NCI-H146 treated with DMSO at 0.1 percent for 48 hours (cell line): Measurements from ENCODE around the gene DCAF10.
"Not testable (repeated sequence)": the region's sequence is repeated elsewhere in the genome, so short reads cannot be mapped to it uniquely, and the experiment has no call there.

Source experiments
- DNase-seq: peaks from one replicate; lab custom pipeline; 2025; ENCODE audit not compliant: unreplicated experiment; lab: John Stamatoyannopoulos, UW

Gene DCAF10

DNA sequence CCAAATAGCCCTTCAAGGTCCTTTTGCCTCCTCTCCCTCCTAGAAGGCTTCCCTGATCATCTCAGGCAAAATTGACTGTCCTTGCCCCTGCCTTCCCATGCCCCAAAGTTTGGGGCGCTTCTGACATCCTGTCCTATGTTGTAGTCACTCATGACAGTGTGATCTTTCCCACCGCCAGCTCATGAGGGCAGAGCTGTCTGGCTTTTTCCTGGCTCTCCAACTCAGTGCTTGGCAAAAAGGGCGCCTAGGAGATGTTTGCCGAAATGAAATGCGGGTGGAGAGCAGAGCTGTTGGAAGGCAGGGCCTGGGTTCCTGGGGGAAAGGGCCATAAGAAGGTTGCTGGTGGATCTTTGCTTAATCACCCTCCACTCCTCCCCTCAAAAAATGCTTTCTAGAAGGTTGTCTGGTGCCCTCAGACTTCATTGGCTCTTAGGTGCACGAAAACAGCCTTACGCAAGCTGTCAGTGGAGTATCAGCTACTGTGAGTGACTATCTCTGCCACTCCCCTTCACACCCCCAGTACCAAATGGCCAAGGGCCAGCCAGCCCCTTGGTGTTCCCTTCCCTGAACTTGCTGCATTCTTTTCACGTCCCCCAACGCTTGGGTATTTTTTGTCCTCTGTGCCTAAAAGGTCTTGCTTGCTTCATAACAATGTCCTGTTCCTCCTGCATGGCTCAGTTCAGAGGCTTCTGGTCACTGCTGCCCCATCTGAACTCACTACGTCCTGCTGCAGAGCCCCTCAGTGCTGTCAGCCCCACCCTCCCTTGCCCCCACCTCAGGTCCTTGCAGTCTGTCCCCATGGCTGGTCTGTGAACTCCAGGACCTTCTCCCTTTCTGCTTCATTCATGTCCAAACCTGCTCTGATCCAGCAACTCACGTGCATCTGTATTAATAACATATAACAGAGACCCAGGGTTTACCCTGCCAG lies 106.0 kb downstream of the DCAF10 start:
- no peak for DNase-seq

DNA sequence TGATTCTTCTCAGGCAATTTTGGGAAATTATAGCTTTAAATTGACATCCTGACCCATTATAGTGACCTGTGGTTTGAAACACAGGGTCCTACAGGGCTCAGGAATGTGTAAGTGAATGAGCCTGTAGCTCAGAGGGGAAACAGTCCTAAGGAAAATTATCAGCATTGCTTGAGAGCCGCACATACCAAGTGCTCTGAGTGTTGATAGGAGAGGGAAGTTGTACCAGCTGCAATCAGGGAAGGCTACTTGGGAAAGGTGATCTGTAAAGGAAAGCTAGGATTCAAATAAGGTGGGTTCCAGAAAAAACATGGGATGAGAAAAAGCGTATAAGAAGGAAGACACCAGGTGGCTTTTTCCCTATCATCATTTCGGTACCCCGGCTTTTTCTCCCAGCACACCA lies 107.7 kb downstream of the DCAF10 start:
- DNase-seq: no peak

DNA sequence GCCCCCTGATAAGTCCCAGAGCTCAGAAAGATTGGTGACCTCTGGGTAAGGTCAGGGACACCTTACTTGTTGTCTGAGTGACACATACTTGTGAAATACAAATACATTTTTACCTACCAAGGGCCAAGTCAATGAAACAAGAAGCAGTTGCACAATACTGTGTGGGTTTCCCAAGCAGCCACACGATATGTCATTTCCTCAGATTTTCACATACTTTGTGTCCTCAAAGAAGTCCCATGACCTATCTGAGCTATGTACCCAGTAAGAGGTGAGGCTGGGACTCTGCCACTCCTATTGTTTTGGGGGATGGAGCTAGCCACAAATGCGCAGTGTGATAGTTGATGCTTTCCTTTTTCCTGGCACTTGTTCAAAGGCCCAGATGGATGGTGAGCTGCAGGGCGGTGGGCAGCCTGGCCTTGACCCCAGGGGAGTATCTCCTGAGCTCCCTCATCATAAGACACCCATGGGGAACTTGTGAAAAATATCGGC lies 108.1 kb downstream of the DCAF10 start:
- DNase-seq: no peak

DNA sequence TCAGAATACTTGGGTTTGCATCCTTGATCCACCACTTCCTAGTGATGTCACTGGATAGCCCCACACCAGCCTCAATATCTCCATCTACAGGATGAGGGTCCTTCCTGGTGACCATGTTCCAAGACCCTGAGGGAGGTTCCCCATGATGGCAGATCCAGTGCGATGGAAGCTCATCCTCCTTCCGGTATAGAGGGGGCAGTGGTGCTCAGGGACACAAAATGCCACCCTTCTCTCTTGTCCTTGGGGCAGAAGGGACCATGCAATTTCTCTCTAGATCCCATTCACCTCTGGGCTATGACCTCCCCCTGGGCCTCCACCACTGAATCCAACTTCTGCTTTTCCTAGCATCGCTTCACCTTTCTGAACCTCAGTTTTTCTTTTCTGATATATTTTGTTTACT lies 108.7 kb downstream of the DCAF10 start:
- DNase-seq: no peak

DNA sequence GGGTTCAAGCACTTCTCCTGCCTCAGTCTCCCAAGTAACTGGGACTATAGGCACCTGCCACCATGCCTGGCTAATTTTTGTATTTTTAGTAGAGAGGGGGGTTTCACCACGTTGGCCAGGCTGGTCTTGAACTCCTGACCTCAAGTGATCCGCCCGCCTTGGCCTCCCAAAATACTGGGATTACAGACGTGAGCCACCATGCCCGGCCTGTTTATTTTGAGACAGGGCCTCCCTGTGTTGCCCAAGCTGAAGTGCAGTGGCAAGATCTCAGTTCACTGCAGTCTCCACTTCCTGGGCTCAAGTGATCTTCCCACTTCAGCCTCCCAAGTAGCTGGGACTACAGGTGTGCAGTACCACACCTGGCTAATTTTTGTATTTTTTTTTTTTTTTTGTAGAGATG lies 109.2 kb downstream of the DCAF10 start:
- DNase-seq: not testable (repeated sequence)

DNA sequence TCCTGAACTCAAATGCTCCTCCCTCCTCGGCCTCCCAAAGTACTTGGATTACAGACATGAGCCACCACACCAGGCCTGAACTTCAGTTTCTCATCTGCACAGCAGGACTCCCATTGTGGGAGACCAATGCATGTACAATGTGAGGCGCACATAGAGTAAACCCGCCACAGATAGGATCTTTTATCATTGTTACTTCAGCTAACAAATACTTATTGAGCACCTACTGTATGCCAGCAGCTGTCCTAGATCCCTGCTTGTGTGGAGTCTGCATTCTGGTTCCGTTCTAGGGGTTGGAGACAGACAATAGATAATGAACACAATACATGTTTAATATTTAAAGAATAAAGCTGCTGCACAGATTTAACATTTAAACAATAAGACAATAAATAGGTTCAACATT lies 109.7 kb downstream of the DCAF10 start:
- no peak for DNase-seq

DNA sequence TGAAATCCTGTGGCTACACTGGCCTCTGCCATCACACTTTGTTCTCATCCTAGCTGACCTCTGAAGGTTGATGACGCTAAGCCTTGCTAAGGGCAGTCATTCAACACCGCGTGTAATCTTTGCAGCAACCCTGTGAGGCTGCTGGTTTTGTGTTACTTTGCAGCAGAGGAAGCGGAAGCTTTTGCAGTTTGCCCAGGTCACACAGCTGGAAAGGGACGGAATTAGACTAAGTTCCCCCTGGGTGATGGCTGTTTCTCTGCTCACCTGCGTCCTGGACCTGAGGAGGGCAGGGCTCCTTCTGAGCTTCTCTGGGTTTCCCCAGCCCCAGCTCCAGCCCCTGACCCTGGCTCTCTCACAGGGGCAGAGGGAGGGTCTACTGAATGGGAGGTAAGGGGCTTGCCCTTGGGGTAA lies 110.7 kb downstream of the DCAF10 start:
- DNase-seq: no peak

DNA sequence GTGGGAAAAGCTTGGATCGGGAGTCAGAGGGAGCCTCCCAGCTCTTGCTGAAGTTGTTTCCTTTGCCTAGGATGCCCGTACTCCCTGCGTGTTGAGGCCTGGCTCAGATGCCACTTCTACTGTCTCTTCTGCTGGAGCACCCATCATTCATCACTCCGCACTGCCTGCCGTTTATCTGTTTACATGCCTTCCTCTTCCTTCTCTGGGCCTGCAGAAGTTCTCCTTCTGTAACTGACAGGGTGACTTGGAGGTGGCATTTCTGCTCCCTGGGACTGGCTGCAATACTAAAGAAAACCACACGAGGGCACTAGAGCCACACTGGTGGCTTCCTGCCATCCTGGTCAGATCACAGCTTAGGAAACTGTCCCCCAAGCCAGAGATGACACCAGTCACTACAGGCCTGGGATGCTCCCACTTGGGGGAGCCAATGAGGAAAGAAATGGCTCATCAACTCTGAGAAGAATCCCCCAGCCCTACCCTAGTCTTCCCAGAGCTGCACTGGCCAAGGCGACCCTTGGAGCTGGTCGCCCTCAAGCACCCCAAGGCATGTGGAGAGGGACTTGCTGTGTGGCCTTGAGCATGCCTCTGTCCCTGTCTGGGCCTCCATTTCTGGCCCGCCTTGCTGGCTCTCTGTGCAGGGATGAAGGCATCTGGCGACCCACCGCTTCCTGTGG lies 113.0 kb downstream of the DCAF10 start:
- peak; percentile 62 for DNase-seq

DNA sequence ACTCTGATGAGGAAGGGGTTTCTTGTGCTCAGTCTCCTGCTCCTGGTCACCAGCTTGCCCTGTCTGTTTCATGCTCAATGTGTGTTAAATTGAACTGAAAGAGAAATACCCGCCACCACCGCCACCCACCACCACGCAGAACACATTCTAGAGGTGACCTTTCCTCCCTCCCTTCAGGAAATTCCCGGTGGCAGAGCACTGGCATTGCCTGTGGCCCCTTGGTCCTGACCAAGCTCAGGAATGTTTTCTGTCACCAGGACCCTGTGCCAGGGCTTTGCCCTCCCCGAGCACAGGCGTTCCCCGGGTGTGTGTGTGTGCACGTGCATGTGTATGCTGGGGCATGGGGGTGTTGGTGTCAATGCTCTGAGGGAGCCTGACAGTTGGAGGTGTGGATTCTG lies 113.6 kb downstream of the DCAF10 start:
- no peak for DNase-seq

DNA sequence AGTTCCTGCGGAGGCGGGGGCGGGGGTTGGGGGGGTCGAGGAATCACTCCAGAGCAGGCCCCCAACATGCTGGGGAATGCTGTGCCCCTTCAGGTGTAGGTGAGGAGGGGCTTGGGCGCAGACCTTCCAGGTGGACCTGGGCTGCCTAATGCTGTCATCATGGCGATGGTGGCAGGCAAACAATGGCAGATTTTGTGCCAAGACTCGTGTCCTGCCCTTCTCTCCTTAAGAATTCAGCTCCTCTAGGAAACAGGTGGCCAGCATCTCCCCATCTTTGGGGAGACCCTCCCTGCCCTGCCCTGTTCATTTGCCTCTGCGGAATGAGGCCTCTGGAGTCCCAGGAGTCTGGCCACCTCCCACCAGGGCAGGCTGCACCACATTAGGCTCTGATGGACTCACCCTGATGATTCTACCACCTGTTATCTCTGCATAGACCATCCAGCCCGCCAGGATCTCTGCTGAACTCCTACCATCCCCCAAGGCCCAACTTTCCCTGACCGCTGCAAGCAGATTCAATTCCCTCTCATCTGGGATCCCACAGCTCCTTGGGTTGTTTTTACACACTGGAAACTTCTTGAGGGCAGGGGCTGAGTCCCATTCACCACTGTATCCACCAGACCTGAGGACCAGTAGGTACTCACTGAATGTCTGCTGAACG lies 114.2 kb downstream of the DCAF10 start:
- no peak for DNase-seq

DNA sequence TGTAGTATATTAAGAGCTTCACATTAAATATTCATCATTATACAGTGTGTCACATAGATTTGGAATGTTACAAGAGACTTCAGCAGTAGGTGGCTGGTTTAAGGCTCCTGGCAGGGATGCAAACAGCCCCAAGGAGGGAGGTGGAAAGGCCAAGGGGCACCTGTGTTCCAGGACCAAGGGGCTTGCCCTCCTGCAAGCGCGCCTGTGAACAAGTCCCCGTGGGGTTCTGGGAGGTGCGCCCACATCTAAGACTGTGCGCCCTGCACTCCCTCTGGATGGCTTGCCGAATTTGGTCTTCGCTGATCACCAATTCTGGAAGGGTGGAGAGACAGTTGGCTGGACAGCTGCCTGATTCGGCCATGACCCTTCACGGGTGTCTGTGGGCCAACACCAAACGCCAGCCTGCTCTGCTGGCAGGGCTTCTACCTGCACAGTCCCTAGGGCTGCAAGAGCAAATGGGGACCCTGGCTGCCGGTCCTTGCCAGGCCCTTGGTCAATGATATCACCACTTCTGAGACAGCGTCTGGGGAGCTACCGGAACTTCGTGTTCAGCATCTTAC lies 115.4 kb downstream of the DCAF10 start:
- DNase-seq: no peak

DNA sequence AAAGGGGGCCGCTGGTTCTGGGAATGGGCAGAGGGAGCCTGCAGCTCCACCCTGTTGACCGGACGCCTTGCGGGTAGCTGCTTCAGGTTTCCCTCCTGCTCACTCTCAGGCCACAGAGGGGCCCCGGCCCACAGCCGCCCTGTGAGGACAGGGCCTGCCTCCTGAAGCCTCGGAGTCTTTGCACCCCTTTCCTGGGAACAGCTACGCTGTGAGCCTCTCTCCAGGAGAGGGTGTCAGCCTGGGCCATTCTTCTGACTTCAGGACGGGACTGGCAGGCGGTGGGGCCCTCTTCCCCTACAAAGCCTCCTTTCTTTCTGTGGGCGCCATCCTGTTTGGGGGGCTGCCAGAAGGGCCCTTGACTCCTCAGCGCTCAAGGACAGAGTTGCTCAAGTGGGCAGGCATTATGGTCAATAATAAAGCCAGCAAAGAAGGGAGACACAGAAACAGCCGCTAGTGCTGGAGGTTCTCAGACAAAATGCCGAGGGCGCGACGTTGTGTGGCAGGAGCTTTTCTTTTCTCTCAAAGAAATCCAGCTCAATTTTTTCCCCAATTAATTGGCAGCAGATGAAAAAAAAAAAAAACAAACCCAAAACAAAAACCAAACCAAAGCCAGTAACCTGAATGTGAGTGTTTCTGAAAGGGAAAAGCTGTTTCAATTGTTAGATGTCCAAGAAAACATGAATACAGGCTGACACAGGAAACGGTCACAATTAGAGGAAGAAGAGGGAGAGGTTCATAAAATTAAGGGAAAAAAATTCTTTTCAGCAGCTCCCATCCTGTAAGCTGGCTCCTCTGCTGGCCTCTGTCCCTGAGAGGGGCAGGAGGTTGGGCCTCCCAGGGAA lies 116.1 kb downstream of the DCAF10 start:
- no peak for DNase-seq
